GM18520 (cell line): ENCODE measurements around the gene GABARAP.
A peak's percentile ranks its signal among the peaks of the same experiment; 100 is the strongest.

Experiments
- ATAC-seq: cut with Tn5 transposase; IDR thresholded peaks from one replicate; pipeline ENCODE4 v1.9.1; 2021; ENCODE audit not compliant: unreplicated experiment

Gene GABARAP

GRCh38 chr17:7241090-7241733, 1.0 kb downstream of the GABARAP start:
- ATAC-seq, result no peak

GRCh38 chr17:7240375-7240774, 1.9 kb downstream of the GABARAP start:
- no peak for ATAC-seq

GRCh38 chr17:7239091-7240027, 2.9 kb downstream of the GABARAP start, which contains the start of gene PHF23:
TSS of gene PHF23 (minus strand) at chr17:7239457. CDS start at chr17:7239279, 178 bp downstream.
- ATAC-seq, result peak; percentile 36

- ATAC-seq, result no peak
These were observed 3.7 kb downstream of the GABARAP start for GRCh38 chr17:7238420-7239090.

GRCh38 chr17:7237761-7238419, 4.4 kb downstream of the GABARAP start:
- ATAC-seq, result no peak

- no peak for ATAC-seq
These were observed 4.9 kb downstream of the GABARAP start for GRCh38 chr17:7237266-7237760.

GRCh38 chr17:7236808-7237207, 5.4 kb downstream of the GABARAP start:
- no peak for ATAC-seq

GRCh38 chr17:7235693-7236665, 6.3 kb downstream of the GABARAP start:
- ATAC-seq, result no peak

GRCh38 chr17:7234083-7234951, 7.9 kb downstream of the GABARAP start, which contains the start of gene DVL2:
TSS of gene DVL2 (minus strand) at chr17:7234517. CDS start at chr17:7234262, 255 bp downstream.
- ATAC-seq, result peak; percentile 50

GRCh38 chr17:7233701-7234082, 8.6 kb downstream of the GABARAP start:
- no peak for ATAC-seq

GRCh38 chr17:7232114-7232513, 10.1 kb downstream of the GABARAP start:
- ATAC-seq, result no peak

- ATAC-seq, result no peak
These were observed 12.7 kb downstream of the GABARAP start for GRCh38 chr17:7229504-7229903.

- no peak for ATAC-seq
These were observed 13.3 kb downstream of the GABARAP start for GRCh38 chr17:7228920-7229319.

GRCh38 chr17:7226721-7227710, 15.2 kb downstream of the GABARAP start:
- ATAC-seq, result no peak

- ATAC-seq, result no peak
These were observed 16.4 kb downstream of the GABARAP start for GRCh38 chr17:7225711-7226331.

- no peak for ATAC-seq
These were observed 17.6 kb downstream of the GABARAP start for GRCh38 chr17:7224661-7225111.

GRCh38 chr17:7224110-7224509, 18.1 kb downstream of the GABARAP start:
- no peak for ATAC-seq
